EL (cell line): ENCODE results near the gene HDGFL1.

Experiments used
- DNase-seq: peaks from one replicate; pipeline ENCODE4 v3.0.0-alpha.2; 2016

The HDGFL1 gene

DNA sequence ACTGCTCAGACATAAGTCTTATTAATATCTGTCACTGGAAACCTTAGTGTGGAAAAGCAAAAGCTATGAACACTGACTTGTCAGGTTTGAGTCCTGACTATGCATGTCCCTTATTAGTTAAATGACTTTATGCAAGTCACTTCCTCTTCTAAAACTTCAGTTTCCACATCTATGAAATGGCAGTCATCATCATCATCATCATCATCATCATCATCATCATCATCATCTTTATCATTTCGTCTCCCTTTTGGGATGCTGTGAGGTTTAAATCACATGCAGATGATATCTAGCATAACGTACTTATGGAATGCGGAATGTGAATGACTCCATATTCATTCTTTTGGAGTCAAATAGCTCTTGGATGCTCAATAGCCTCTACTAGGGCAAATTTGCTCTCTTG, 24.5 kb downstream of the HDGFL1 start:
- no peak for DNase-seq

DNA sequence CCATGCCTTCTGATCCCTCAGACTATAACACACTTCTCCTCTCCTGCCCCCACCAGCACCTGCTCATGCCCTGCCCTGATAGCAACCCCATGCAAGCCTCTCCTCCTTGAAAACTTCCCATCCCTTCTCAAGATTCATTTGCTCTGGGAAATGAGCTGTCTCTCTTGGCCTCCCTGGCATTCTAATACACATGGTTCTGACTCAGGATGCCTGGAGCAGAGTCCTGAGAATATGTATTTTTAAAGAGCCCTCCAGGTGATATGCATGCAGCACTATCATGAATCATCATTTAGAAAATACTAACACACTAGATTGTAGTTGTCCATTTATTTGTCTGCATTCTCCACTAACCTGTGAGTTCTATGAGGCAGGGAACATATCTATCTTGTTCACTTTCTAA, 26.6 kb downstream of the HDGFL1 start:
- DNase-seq = peak; percentile 31

DNA sequence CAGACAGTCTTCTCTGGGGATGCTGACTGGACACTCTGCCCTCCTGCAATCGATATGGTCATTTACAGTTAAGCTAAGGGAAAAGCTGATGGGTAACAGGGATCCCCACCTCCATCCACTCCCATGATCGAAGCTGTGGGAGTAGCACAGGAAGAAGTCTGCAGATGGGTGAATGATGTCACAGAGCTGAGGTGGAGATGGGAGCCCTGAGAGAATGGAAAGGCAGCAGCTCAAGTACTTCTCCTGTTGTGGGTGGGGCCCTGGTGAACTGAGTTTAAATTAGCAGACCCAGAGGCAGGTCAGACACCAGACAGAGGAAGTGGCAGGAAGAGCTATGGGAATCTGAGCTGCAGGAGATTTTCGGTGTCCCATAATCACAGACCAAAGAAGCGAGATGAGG, 29.0 kb downstream of the HDGFL1 start:
- DNase-seq = no peak

DNA sequence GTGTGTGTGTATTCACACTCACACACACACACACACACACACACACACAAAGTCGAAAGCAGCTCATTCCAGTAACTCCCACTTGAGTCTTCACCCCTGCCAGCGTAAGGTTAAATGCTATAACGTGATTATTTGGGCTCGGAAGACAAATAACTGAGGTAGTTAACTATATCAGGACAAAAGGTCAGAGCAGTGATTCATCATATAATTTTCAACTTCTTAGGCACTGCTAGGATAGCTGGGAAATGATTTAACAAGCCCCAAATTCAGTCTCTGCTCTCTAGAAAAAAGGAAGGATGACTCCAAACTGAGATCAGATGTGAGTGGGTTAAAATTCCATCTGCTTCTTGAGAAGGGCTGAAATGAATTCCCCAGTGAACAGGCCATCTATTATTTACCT, 30.7 kb downstream of the HDGFL1 start:
- no peak for DNase-seq

DNA sequence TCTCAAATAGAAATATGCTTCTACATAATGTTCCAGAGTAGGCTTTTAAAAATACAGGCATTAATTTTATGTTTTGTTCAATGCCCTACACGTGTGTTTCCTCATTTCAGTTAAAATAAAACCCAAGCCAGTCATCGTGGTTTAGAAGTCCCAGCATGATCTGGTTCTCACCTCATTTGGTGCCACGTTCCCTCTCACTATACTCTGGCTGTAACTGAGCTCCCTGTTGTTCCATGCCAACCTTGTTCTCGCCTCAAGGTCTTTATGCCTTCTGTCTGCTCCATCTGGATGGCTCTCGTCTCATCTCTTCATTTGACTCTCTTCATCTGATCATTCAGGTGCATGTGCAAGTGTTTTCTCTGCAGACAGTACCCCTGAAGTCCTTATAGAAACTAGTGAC, 32.6 kb downstream of the HDGFL1 start:
- no peak for DNase-seq

DNA sequence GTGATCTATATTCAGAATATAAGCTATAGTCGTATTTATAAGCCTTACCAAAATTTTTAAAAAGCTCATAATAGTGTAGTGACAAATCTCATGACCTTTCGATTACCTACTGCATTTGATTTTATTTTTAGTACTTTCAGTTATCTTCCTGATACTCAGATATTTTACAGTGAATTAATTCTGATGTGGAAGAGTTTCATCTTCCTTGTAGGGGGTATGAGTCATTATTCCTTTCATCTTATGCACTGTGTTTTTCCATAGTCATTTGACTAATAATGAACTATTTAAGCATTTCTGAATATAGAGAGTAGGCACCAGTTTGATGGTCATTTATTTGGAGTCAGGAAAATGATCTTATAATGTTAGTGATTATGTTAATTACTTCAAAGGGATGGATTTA, 36.4 kb downstream of the HDGFL1 start:
- DNase-seq = no peak

DNA sequence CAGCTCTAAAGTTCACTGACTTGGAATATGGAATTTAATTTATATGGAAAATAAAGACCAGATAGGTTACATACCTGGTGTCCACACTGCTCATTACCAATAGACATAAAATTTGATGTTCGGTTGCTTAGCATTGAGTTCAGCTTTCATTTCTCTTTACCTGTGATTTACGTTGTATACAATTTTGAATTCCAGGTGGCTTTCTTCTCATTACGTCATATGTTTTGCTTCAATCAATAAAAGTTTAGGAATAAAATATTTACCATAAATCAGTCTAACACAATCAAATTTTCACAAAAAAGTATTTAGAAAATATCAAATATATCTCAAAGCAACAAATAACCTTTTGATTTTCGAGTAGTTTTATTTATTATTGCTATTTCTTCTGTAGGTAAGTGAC, 40.8 kb downstream of the HDGFL1 start:
- DNase-seq = no peak

DNA sequence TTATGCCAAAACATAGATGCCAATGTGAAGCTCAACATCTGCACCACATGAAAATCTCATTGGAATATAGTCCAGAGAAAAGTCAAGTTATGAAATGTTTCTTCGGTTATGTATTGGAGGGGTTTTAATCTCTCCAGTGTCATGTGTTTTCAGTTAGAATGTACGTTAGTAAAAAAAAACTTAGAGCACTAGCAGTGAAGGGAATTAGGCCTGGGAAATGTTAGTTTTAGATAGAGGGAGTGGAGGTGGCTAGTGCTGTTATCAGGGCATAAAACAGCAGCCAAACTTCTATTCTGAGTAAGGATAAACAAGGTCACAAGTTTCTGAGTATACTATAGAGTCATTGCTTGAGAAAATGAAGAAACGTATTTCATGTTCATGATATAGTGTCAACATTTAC, 42.9 kb downstream of the HDGFL1 start:
- DNase-seq = no peak

DNA sequence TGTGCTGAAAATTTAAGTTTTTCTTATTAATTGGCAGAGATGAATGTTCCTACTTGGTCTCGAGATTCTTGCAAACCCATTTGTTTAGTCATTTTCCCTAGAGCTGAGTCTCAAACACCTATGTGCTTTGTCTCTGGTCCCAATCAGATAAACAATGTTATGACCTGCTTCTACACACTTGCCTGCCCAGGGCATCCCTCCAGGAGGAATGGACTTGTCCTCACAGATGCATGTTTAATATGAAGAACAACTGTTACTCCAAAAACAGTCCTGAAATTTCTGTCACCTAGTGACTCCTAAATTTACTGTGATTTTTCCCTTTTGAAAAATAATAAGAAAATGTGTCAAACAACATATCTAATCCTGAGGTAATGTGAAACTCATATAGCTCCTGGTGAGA, 43.7 kb downstream of the HDGFL1 start:
- DNase-seq = no peak

DNA sequence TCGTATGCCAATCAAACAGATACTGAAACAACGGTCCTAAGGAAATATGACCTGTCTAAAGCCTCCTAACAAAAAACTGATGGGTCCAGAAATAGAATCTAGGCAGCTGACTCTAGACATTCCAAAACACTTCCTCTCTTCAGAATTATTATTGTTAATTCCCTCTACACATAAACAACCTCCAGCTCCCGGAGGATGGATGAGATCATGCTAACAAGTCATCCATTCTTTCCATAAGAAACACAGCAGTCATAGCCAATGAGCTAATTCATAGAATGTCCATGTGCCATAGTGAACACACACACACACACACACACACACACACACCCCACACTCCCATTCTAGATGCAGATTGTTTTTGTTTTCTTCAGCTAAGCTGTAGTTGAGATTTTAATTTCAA, 44.3 kb downstream of the HDGFL1 start:
- peak; percentile 84 for DNase-seq

DNA sequence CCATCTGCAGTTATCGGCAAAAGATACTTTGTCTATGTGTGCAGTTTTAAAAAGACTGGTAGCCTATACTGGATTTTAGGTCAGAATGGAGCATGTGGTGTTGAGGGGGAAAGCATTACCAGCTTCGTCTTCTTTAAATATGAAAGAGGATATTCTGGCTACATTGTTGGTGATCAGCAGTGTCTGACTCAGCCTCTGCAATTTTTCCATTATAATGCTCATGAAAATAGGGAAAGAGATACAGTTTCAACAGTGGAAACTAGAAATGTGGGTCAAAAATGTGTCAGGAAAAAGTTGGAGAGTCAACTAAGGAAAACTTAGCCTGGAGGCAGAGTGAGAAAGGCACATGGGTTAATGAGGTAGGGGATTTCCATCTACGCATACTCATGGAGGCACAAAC, 45.2 kb downstream of the HDGFL1 start:
- no peak for DNase-seq

DNA sequence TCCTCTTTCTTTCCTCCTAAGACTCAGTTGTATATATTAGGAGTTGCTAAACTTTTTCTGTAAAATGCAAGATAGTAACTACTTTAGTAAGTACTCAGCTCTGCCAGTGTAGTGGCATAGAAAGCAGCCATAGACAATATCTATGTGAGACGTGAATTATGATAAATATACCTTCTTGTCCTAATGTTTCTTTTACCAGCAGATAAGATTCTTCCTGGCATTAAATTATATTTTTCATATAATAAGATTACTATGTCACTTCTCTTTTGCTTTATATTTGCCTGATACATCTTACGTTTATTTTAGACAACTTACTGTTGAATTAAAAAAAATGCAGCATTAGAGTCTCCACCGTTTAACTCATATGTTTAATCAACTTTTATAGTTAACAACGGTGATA, 51.7 kb downstream of the HDGFL1 start:
- no peak for DNase-seq
